Dermis blood vessel endothelial cell (primary cell): Measurements from ENCODE around the gene ERP29. TPM values are rescaled to one million over a fixed set of nuclear protein-coding genes. Genes with fewer than 3 reads are reported as not detected.
"Not testable (repeated sequence)": the region's sequence is repeated elsewhere in the genome, so short reads cannot be mapped to it uniquely, and the experiment has no call there.

Experiments used
- DNase-seq: peaks from one replicate; pipeline ENCODE4 v3.0.0; 2010
- total RNA-seq: library from RNA; depleted of rRNA; stranded (reverse); fragments of >200 nt; gene quantifications from 2 replicates; pipeline ENCODE4 v1.2.3, GENCODE V29; 2014

ERP29 gene
- total RNA-seq, result 70.2 and 92.7 TPM in 2 replicates

- peak; percentile 99 for DNase-seq
Observed at GRCh38 chr12:112012775-112013600, at the start of gene ERP29, which contains the start of gene TMEM116. ERP29 (plus strand) TSS chr12:112013426; CDS start chr12:112013466, 40 bp downstream. TMEM116 (minus strand) TSS chr12:112013165; CDS start chr12:112005270, 7,895 bp downstream.

GRCh38 chr12:111964935-111965334, 48.3 kb upstream of the ERP29 start:
- no peak for DNase-seq

- no peak for DNase-seq
Observed at GRCh38 chr12:111971800-111972199, 41.4 kb upstream of the ERP29 start.

- no peak for DNase-seq
Observed at GRCh38 chr12:111975161-111975931, 37.9 kb upstream of the ERP29 start.

- DNase-seq, result no peak
Observed at GRCh38 chr12:111976291-111976690, 36.9 kb upstream of the ERP29 start.

- DNase-seq, result no peak
Observed at GRCh38 chr12:111976860-111977259, 36.4 kb upstream of the ERP29 start.

- no peak for DNase-seq
Observed at GRCh38 chr12:111978545-111978944, 34.7 kb upstream of the ERP29 start.

- DNase-seq, result no peak
Observed at GRCh38 chr12:111980598-111980997, 32.6 kb upstream of the ERP29 start.

GRCh38 chr12:111981987-111982386, 31.2 kb upstream of the ERP29 start:
- no peak for DNase-seq

GRCh38 chr12:111984820-111985219, 28.4 kb upstream of the ERP29 start:
- no peak for DNase-seq

GRCh38 chr12:111991535-111991934, 21.7 kb upstream of the ERP29 start:
- no peak for DNase-seq

GRCh38 chr12:111991946-111992345, 21.3 kb upstream of the ERP29 start:
- DNase-seq, result no peak

GRCh38 chr12:111992464-111992863, 20.8 kb upstream of the ERP29 start:
- DNase-seq, result no peak

GRCh38 chr12:111993292-111994150, 19.7 kb upstream of the ERP29 start:
- no peak for DNase-seq

- not testable (repeated sequence) for DNase-seq
Observed at GRCh38 chr12:111994211-111995111, 18.8 kb upstream of the ERP29 start.

- DNase-seq, result no peak
Observed at GRCh38 chr12:111995782-111996480, 17.3 kb upstream of the ERP29 start.

GRCh38 chr12:111997300-111997699, 15.9 kb upstream of the ERP29 start:
- DNase-seq, result no peak

- DNase-seq, result no peak
Observed at GRCh38 chr12:111998015-111998414, 15.2 kb upstream of the ERP29 start.

GRCh38 chr12:111999129-111999528, 14.1 kb upstream of the ERP29 start:
- not testable (repeated sequence) for DNase-seq

GRCh38 chr12:112000820-112001219, 12.4 kb upstream of the ERP29 start:
- no peak for DNase-seq

GRCh38 chr12:112001576-112001975, 11.7 kb upstream of the ERP29 start:
- DNase-seq, result peak; percentile 11
